GM12878 (cell line): ENCODE measurements around the gene LDHA. TPM values are rescaled to one million over a fixed set of nuclear protein-coding genes. Genes with fewer than 3 reads are reported as not detected.
A peak's percentile ranks its signal among the peaks of the same experiment; 100 is the strongest.

Experiments
- BACH1 ChIP-seq: fragments of 450-650 bp; IDR thresholded peaks from 2 replicates; pipeline ENCODE4 v1.6.1; 2017; ENCODE audit warnings: mild to moderate bottlenecking, borderline replicate concordance
- BHLHE40 ChIP-seq, 2 experiments: fragments of 450-650 bp in 1 of 2; IDR thresholded peaks; 2 replicates each; pipeline ENCODE4 v1.6.1; 2011 to 2017; ENCODE audit warnings: low read depth in 2 of 2, borderline replicate concordance in 1 of 2, improper control_type of control experiment in 1 of 2, low read length in 1 of 2, mild to moderate bottlenecking in 1 of 2
- BMI1 ChIP-seq: fragments of 450-650 bp; IDR thresholded peaks from 2 replicates; pipeline ENCODE4 v1.6.1; 2016; ENCODE audit warnings: mild to moderate bottlenecking, moderate library complexity, borderline replicate concordance
- CBFB ChIP-seq: IDR thresholded peaks from 2 replicates; pipeline ENCODE4 v1.6.1; 2016; ENCODE audit warnings: antibody characterized with exemption, low read depth
- EED ChIP-seq: sonication (generic); IDR thresholded peaks from 2 replicates; pipeline ENCODE4 v1.6.1; 2016; ENCODE audit warnings: antibody characterized with exemption, low read depth
- ELK1 ChIP-seq: IDR thresholded peaks from 2 replicates; pipeline ENCODE4 v1.6.1; 2012; ENCODE audit warnings: low read depth, low read length, improper control_type of control experiment
- ETV6 ChIP-seq, 2 experiments: fragments of 450-650 bp in 1 of 2; IDR thresholded peaks in 1 of 2; conservative IDR thresholded peaks in 1 of 2; 2 replicates each; pipeline ENCODE4 v1.6.1; 2014; ENCODE audit warnings: antibody characterized with exemption in 1 of 2, borderline replicate concordance in 1 of 2, low read depth in 1 of 2, mild to moderate bottlenecking in 1 of 2, moderate library complexity in 1 of 2
- IKZF1 ChIP-seq: fragments of 450-650 bp; conservative IDR thresholded peaks from 2 replicates; pipeline ENCODE4 v1.6.1; 2017; ENCODE audit warnings: antibody characterized with exemption, mild to moderate bottlenecking
- JUNB ChIP-seq: IDR thresholded peaks from 2 replicates; pipeline ENCODE4 v1.6.1; 2016; ENCODE audit warnings: antibody characterized with exemption, mild to moderate bottlenecking
- JUND ChIP-seq: IDR thresholded peaks from 2 replicates; pipeline ENCODE4 v1.6.1; 2012; ENCODE audit warnings: low read depth, mild to moderate bottlenecking, low read length, improper control_type of control experiment, moderate library complexity
- MXI1 ChIP-seq: fragments of 150-350 bp; IDR thresholded peaks from 2 replicates; pipeline ENCODE4 v1.6.1; 2011; ENCODE audit warnings: low read depth, mild to moderate bottlenecking, inconsistent platforms, low read length, improper control_type of control experiment
- NFIC ChIP-seq: IDR thresholded peaks from 2 replicates; pipeline ENCODE4 v1.6.1; 2012; ENCODE audit warnings: low read depth, mild to moderate bottlenecking, inconsistent platforms, low read length, moderate library complexity
- NR2F1 ChIP-seq: fragments of 450-650 bp; conservative IDR thresholded peaks from 2 replicates; pipeline ENCODE4 v1.6.1; 2017; ENCODE audit warnings: mild to moderate bottlenecking
- PML ChIP-seq: IDR thresholded peaks from 2 replicates; pipeline ENCODE4 v1.6.1; 2012; ENCODE audit warnings: low read length, inconsistent platforms
- POLR2A ChIP-seq: IDR thresholded peaks from 2 replicates; pipeline ENCODE4 v1.6.1; 2011; ENCODE audit warnings: low read depth, mild to moderate bottlenecking, low read length
- POU2F2 ChIP-seq: IDR thresholded peaks from 3 replicates; pipeline ENCODE4 v1.6.1; 2011; ENCODE audit warnings: low read depth, mild to moderate bottlenecking, low read length, borderline replicate concordance
- RELA ChIP-seq: fragments of 450-650 bp; IDR thresholded peaks from 2 replicates; pipeline ENCODE4 v1.8.0; 2014; ENCODE audit warnings: borderline replicate concordance; ENCODE audit not compliant: partially characterized antibody
- RELB ChIP-seq: fragments of 450-650 bp; IDR thresholded peaks from 2 replicates; pipeline ENCODE4 v1.6.1; 2017; ENCODE audit warnings: low read depth, mild to moderate bottlenecking, moderate library complexity
- STAT1 ChIP-seq: fragments of 450-650 bp; conservative IDR thresholded peaks from 2 replicates; pipeline ENCODE4 v1.6.1; 2014; ENCODE audit warnings: antibody characterized with exemption, mild to moderate bottlenecking
- YBX1 ChIP-seq: fragments of 450-650 bp; IDR thresholded peaks from 2 replicates; pipeline ENCODE4 v1.6.1; 2016; ENCODE audit warnings: antibody characterized with exemption
- YY1 ChIP-seq: IDR thresholded peaks from 2 replicates; pipeline ENCODE4 v1.6.1; 2011; ENCODE audit warnings: low read depth, mild to moderate bottlenecking, low read length
- polyA plus RNA-seq, 11 experiments: library from polyadenylated mRNA; depleted of rRNA in 4 of 11; unstranded in 6 of 11; stranded (reverse) in 5 of 11; fragments of >200 nt; fragmentation: Nextera tagmentation in 4 of 11; fragmentation: Illumina TruSeq in 1 of 11; extraction: Ambion mirVana in 4 of 11; extraction: Trizol in 1 of 11; gene quantifications; 1 replicate in 1 of 11; 2 replicates in 10 of 11; pipeline versions ENCODE4 v1.2.1 to v1.2.3, GENCODE V29; 2011 to 2016; ENCODE audit warnings: inconsistent platforms in 2 of 11, missing spikeins in 2 of 11, low read depth in 1 of 11
- total RNA-seq, 4 experiments: library from RNA; depleted of rRNA in 3 of 4; stranded (reverse); fragments of >200 nt in 3 of 4; fragmentation: Illumina TruSeq in 1 of 4; extraction: Trizol in 1 of 4; gene quantifications; 2 replicates each; pipeline versions ENCODE4 v1.2.1 to v1.2.3, GENCODE V29; 2013 to 2021
- TF ChIP-seq, protein P1 (sequence below): IDR thresholded peaks from 2 replicates; pipeline ENCODE4 v1.6.1; 2012; ENCODE audit warnings: low read length, inconsistent platforms
- TF ChIP-seq, protein P2 (sequence below): fragments of 450-650 bp; IDR thresholded peaks from 2 replicates; pipeline ENCODE4 v1.6.1; 2017; ENCODE audit warnings: mild to moderate bottlenecking, moderate library complexity

The LDHA gene
- total and polyA plus RNA-seq, 10 of the 15 experiments (the other 5 are each of a cell fraction or from before 2014, with no cell fraction given) = 773 to 2,300 (median 1,367) TPM

- TF ChIP-seq NFIC = peak; percentile 87
- peak; percentile 10; the same call in 1 of the 2 replicates for TF ChIP-seq MXI1
- TF ChIP-seq BMI1 = peak; percentile 70; the same call in 1 of the 2 replicates
- TF ChIP-seq ELK1 = no peak
- peak; percentile 61 for TF ChIP-seq YY1
- TF ChIP-seq EED = peak; percentile 94
- peak; percentile 81 for TF ChIP-seq JUNB
- TF ChIP-seq, protein P1, sequence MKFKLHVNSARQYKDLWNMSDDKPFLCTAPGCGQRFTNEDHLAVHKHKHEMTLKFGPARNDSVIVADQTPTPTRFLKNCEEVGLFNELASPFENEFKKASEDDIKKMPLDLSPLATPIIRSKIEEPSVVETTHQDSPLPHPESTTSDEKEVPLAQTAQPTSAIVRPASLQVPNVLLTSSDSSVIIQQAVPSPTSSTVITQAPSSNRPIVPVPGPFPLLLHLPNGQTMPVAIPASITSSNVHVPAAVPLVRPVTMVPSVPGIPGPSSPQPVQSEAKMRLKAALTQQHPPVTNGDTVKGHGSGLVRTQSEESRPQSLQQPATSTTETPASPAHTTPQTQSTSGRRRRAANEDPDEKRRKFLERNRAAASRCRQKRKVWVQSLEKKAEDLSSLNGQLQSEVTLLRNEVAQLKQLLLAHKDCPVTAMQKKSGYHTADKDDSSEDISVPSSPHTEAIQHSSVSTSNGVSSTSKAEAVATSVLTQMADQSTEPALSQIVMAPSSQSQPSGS = peak; percentile 81; the same call in 1 of the 2 replicates
- no peak for TF ChIP-seq YBX1
- TF ChIP-seq, protein P2, sequence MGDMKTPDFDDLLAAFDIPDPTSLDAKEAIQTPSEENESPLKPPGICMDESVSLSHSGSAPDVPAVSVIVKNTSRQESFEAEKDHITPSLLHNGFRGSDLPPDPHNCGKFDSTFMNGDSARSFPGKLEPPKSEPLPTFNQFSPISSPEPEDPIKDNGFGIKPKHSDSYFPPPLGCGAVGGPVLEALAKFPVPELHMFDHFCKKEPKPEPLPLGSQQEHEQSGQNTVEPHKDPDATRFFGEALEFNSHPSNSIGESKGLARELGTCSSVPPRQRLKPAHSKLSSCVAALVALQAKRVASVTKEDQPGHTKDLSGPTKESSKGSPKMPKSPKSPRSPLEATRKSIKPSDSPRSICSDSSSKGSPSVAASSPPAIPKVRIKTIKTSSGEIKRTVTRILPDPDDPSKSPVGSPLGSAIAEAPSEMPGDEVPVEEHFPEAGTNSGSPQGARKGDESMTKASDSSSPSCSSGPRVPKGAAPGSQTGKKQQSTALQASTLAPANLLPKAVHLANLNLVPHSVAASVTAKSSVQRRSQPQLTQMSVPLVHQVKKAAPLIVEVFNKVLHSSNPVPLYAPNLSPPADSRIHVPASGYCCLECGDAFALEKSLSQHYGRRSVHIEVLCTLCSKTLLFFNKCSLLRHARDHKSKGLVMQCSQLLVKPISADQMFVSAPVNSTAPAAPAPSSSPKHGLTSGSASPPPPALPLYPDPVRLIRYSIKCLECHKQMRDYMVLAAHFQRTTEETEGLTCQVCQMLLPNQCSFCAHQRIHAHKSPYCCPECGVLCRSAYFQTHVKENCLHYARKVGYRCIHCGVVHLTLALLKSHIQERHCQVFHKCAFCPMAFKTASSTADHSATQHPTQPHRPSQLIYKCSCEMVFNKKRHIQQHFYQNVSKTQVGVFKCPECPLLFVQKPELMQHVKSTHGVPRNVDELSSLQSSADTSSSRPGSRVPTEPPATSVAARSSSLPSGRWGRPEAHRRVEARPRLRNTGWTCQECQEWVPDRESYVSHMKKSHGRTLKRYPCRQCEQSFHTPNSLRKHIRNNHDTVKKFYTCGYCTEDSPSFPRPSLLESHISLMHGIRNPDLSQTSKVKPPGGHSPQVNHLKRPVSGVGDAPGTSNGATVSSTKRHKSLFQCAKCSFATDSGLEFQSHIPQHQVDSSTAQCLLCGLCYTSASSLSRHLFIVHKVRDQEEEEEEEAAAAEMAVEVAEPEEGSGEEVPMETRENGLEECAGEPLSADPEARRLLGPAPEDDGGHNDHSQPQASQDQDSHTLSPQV = peak; percentile 38; the same call in 1 of the 2 replicates
- TF ChIP-seq IKZF1 = peak; percentile 67
- TF ChIP-seq PML = peak; percentile 82; the same call in 1 of the 2 replicates
- TF ChIP-seq RELA = no peak
- TF ChIP-seq POU2F2 = 0 out of 3 replicates have a peak, but pooled peaks have one; percentile 49
- peak; percentile 32; the same call in 1 of the 2 replicates for TF ChIP-seq CBFB
- TF ChIP-seq JUND = no peak
- TF ChIP-seq BACH1 = no peak
- TF ChIP-seq POLR2A = peak; percentile 71; the same call in 1 of the 2 replicates
- TF ChIP-seq NR2F1 = peak; percentile 60
- TF ChIP-seq ETV6 (conservative IDR thresholded peaks at IDR 0.05 in 1 of 2, IDR thresholded peaks at IDR 0.05 in 1 of 2; ENCODE audit: borderline replicate concordance in 1 of 2, low read depth in 1 of 2) = peak in 1 of 2 experiments; percentile 73; a peak in 2 of 4 replicates
- peak in 1 of 2 experiments; percentile 40; a peak in 2 of 4 replicates for TF ChIP-seq BHLHE40 (IDR thresholded peaks at IDR 0.05; ENCODE audit: borderline replicate concordance in 1 of 2, low read depth in 2 of 2, low read length in 1 of 2)
- peak; percentile 41 for TF ChIP-seq RELB
- TF ChIP-seq STAT1 = no peak
Measured at GRCh38 chr11:18383388-18384156, 10.8 kb upstream of the LDHA start (continued).
